ENCODE data around the gene PSEN1. TPM values are rescaled to one million over a fixed set of nuclear protein-coding genes. Genes with fewer than 3 reads are reported as not detected.
A peak's percentile ranks its signal among the peaks of the same experiment; 100 is the strongest.

PSEN1 gene
- total RNA-seq, 1 donor from 2014 or later, result 75.3 TPM

DNA sequence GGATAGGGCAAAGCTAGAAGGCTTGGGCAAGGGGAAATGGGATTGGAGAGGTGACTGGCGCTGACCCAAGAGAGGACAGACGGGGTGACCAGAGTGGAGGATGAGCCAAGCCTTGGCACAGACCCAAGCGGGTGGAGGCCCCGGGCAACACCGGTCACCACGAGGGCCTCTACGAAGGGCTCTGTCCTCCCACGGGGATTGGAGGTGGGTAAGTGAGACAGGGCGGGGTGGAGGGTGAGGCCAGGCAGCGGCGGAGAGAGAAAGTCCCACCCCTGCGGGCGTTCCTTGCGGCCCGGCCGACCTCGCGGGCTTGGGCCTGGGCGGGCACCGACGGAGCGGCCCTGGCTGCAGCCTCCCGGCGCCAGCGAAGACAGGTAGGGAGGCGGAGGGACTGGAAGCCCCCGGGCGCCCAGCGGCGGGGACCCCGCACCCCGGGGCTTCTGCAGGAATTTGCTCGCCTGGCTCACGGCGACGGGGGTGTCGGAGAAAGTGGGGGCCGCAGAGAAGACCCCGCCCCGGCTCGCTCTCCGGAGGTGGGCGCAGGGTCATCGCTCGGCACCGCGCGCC is 101.0 kb downstream of the PSEN1 start, which contains the start of gene PAPLN:
TSS of gene PAPLN (plus strand) at position 288 of the 567 bp plus-strand sequence. CDS start 2,273 bp downstream, outside the sequence.
- DNase-seq (ENCODE audit: low spot score), result no peak
- no peaks in the 10 kb centered on the region for H3K9me3 Mint-ChIP-seq (ENCODE audit: unreplicated experiment)
- TF ChIP-seq, protein P1, sequence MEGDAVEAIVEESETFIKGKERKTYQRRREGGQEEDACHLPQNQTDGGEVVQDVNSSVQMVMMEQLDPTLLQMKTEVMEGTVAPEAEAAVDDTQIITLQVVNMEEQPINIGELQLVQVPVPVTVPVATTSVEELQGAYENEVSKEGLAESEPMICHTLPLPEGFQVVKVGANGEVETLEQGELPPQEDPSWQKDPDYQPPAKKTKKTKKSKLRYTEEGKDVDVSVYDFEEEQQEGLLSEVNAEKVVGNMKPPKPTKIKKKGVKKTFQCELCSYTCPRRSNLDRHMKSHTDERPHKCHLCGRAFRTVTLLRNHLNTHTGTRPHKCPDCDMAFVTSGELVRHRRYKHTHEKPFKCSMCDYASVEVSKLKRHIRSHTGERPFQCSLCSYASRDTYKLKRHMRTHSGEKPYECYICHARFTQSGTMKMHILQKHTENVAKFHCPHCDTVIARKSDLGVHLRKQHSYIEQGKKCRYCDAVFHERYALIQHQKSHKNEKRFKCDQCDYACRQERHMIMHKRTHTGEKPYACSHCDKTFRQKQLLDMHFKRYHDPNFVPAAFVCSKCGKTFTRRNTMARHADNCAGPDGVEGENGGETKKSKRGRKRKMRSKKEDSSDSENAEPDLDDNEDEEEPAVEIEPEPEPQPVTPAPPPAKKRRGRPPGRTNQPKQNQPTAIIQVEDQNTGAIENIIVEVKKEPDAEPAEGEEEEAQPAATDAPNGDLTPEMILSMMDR (IDR thresholded peaks at IDR 0.05; ENCODE audit: unreplicated experiment), result no peak
- H3K4me3 Mint-ChIP-seq (ENCODE audit: unreplicated experiment), result peak within 1 kb of the TSS; percentile 74
- peak within 1 kb of the TSS; percentile 13 for H3K27ac Mint-ChIP-seq (ENCODE audit: unreplicated experiment)
- H3K4me1 Mint-ChIP-seq (ENCODE audit: unreplicated experiment), result peaks cover 17% of the 10 kb centered on the region
- peaks cover 26% of the 10 kb centered on the region for H3K27me3 Mint-ChIP-seq (ENCODE audit: unreplicated experiment)
- H3K36me3 Mint-ChIP-seq (ENCODE audit: low read depth, unreplicated experiment), result peaks cover 5% of the 10 kb centered on the region

DNA sequence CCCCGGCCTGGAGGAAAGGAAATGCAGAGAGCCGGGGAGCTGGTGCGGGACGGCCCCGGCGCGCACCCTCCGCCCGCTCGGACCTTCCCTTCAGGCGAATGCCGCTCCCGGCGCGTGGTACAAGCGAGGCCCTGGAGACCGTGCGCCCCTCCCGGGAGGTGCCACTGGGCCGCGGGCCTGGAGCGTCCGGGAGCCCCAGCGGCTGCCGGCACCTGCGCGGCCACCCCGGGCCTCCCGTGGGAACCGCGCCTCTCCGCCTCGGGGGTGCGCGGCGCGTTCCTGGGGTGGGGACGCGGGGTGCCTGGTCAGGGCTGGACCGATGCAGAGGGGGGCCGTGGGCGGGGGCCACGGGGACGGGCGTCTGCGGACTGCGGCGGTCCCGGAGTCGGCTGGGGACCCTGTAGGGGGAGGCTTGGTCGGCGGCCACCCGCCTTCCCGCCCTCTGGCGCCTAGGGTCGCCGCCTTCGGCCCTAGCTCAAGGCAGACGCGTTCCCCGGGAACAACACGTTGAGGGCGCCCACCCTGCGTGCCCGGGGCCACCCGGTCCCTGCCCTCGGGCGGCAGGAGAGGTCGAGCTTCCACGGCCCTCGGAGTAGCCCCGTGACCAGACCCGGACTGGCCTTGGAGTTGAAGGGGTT is 101.6 kb downstream of the PSEN1 start:
- H3K9me3 Mint-ChIP-seq (ENCODE audit: unreplicated experiment), result no peaks in the 10 kb centered on the region
- DNase-seq (ENCODE audit: low spot score), result no peak
- TF ChIP-seq, protein P1 (IDR thresholded peaks at IDR 0.05; ENCODE audit: unreplicated experiment), result no peak
- no peak overlapping the region for H3K27ac Mint-ChIP-seq (ENCODE audit: unreplicated experiment)
- peaks cover 28% of the 10 kb centered on the region for H3K27me3 Mint-ChIP-seq (ENCODE audit: unreplicated experiment)
- H3K4me1 Mint-ChIP-seq (ENCODE audit: unreplicated experiment), result peaks cover 17% of the 10 kb centered on the region
- H3K4me3 Mint-ChIP-seq (ENCODE audit: unreplicated experiment), result peak overlapping the region; percentile 25
- peaks cover 5% of the 10 kb centered on the region for H3K36me3 Mint-ChIP-seq (ENCODE audit: low read depth, unreplicated experiment)

DNA sequence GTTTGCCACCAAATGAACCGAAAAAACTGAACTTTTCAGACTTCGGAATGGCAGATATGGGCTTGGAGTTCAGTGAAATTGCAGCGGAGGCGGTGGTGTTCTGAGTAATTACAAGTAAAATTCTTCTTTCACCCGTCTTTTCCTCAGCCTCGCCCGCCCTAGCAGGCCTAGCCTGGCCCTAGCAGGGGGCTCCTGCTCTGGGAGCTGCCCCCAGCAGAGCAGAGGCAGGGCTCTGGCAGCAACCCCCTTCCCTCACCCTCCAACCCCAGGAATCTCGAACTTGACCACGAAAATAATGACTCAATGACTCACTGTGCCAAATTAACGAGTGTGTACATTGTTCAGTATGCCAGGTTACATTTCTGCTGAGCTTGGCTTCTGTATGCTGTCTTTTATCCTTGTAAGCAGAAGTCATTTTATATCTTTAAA is 102.1 kb downstream of the PSEN1 start:
- H3K36me3 Mint-ChIP-seq (ENCODE audit: low read depth, unreplicated experiment), result peaks cover 5% of the 10 kb centered on the region
- no peaks in the 10 kb centered on the region for H3K9me3 Mint-ChIP-seq (ENCODE audit: unreplicated experiment)
- H3K27me3 Mint-ChIP-seq (ENCODE audit: unreplicated experiment), result peaks cover 32% of the 10 kb centered on the region
- H3K4me3 Mint-ChIP-seq (ENCODE audit: unreplicated experiment), result peak overlapping the region; percentile 25
- DNase-seq (ENCODE audit: low spot score), result no peak
- peaks cover 17% of the 10 kb centered on the region for H3K4me1 Mint-ChIP-seq (ENCODE audit: unreplicated experiment)
- no peak overlapping the region for H3K27ac Mint-ChIP-seq (ENCODE audit: unreplicated experiment)
- TF ChIP-seq, protein P1 (IDR thresholded peaks at IDR 0.05; ENCODE audit: unreplicated experiment), result no peak

DNA sequence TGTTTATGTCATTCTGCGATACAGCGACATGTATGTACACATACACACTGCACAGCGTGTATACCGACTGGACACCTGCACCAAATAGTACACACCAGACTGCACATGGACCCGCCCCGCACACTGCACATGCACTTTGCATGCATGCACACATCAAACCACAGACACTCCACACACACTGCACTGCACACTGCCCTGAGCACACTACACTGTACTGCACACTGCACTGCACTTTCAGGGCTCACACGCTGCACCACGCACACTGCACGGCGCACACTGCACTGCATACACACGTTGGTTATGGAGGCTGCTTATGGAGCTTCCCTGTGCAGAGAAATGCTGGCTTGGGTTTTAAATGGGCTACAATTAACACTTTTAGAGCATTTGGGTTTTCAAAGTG is 102.6 kb downstream of the PSEN1 start:
- H3K4me3 Mint-ChIP-seq (ENCODE audit: unreplicated experiment), result no peak overlapping the region
- DNase-seq (ENCODE audit: low spot score), result no peak
- H3K27me3 Mint-ChIP-seq (ENCODE audit: unreplicated experiment), result peaks cover 32% of the 10 kb centered on the region
- H3K36me3 Mint-ChIP-seq (ENCODE audit: low read depth, unreplicated experiment), result peaks cover 5% of the 10 kb centered on the region
- H3K27ac Mint-ChIP-seq (ENCODE audit: unreplicated experiment), result no peak overlapping the region
- TF ChIP-seq, protein P1 (IDR thresholded peaks at IDR 0.05; ENCODE audit: unreplicated experiment), result no peak
- no peaks in the 10 kb centered on the region for H3K9me3 Mint-ChIP-seq (ENCODE audit: unreplicated experiment)
- peaks cover 17% of the 10 kb centered on the region for H3K4me1 Mint-ChIP-seq (ENCODE audit: unreplicated experiment)
